Vagina (tissue), 2 donors: Measurements from ENCODE around the gene CEP85L.

Source experiments
- POLR2AphosphoS5 ChIP-seq, 2 donors: sonication (generic); formaldehyde crosslinking; IDR thresholded peaks; one replicate each; pipeline ENCODE4 v1.9.0; 2017; ENCODE audit warnings: antibody characterized with exemption in 2 of 2, mild to moderate bottlenecking in 2 of 2, low read depth in 1 of 2; ENCODE audit not compliant: insufficient read depth in 1 of 2
- TF ChIP-seq, protein P1 (sequence below), 3 experiments: fragments of 450-650 bp in 2 of 3; fragments of 200-600 bp in 1 of 3; sonication (generic) in 1 of 3; IDR thresholded peaks; one replicate each; pipeline ENCODE4 v1.5.1; 2017 to 2019; ENCODE audit warnings: antibody characterized with exemption in 3 of 3, mild to moderate bottlenecking in 2 of 3, moderate library complexity in 2 of 3

DNA sequence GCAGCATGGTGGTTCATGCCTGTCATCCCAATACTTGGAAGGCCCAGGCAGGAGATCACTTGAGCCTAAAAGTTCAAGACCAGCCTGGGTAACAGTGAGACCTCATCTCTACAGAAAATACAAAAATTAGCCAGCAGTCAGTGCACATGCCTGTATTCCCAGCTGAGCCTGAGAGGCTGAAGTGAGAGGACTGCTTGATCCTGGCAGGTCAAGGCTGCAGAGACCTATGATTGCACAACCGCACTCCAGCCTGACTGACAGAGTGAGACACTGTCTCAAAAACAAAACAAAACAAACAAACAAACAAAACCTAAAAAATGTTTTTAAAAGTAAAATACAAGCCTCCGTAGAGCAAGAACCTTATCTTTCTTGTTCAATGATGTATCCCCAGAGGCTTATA lies 6.0 kb downstream of the CEP85L start:
- TF ChIP-seq, protein P1, sequence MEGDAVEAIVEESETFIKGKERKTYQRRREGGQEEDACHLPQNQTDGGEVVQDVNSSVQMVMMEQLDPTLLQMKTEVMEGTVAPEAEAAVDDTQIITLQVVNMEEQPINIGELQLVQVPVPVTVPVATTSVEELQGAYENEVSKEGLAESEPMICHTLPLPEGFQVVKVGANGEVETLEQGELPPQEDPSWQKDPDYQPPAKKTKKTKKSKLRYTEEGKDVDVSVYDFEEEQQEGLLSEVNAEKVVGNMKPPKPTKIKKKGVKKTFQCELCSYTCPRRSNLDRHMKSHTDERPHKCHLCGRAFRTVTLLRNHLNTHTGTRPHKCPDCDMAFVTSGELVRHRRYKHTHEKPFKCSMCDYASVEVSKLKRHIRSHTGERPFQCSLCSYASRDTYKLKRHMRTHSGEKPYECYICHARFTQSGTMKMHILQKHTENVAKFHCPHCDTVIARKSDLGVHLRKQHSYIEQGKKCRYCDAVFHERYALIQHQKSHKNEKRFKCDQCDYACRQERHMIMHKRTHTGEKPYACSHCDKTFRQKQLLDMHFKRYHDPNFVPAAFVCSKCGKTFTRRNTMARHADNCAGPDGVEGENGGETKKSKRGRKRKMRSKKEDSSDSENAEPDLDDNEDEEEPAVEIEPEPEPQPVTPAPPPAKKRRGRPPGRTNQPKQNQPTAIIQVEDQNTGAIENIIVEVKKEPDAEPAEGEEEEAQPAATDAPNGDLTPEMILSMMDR (IDR thresholded peaks at IDR 0.05) = no peak
- TF ChIP-seq POLR2AphosphoS5 (IDR thresholded peaks at IDR 0.05; ENCODE audit: insufficient read depth in 1 of 2, low read depth in 1 of 2) = no peak
